ENCODE measurements around the gene OPALIN.

Gene OPALIN

DNA sequence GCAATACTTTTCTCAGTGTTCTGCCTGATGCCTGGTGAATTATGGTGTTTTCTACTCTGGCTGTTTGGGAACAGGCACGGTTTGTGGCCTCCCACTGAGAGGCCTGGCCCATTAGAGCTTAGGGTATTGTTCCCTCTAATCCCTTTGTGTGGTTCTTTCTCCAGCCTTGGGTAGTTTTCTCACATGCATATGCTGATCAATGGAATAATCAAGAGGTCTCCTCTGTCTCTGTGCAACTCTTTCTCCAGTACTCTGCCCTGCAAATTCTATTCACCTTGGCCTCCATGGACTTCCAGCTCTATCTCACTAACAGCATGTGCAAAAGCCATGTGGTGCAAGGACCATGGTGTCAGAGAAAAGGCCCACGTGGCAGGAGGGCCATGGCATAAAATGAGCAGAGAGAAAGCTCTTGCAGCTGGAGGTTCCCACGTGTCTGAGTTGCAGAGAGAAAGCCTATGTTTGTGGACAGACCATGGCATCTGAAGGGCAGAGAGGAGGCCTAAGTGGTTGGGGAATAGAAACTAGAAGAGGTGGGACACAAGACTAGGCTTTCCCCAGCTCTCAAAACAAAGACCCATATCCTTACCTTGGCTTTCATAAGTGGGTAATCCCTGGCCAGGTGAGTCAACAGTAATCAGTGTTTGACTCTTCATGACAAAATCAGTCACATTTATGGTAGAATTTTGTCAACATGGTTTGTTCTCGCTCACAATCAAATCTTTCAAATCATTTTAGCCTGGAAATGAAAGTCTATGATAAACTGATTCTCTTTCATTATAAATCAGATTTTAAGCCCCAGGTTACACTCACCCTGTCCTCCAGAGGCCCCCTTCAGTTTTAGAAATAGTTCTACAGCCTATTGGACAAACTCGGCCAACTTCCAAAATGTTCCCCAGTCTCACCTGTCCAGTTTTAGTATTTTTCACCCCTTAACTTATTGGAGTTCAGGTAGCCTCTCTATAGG lies 17.3 kb downstream of the OPALIN start:
- TF ChIP-seq, protein P1, sequence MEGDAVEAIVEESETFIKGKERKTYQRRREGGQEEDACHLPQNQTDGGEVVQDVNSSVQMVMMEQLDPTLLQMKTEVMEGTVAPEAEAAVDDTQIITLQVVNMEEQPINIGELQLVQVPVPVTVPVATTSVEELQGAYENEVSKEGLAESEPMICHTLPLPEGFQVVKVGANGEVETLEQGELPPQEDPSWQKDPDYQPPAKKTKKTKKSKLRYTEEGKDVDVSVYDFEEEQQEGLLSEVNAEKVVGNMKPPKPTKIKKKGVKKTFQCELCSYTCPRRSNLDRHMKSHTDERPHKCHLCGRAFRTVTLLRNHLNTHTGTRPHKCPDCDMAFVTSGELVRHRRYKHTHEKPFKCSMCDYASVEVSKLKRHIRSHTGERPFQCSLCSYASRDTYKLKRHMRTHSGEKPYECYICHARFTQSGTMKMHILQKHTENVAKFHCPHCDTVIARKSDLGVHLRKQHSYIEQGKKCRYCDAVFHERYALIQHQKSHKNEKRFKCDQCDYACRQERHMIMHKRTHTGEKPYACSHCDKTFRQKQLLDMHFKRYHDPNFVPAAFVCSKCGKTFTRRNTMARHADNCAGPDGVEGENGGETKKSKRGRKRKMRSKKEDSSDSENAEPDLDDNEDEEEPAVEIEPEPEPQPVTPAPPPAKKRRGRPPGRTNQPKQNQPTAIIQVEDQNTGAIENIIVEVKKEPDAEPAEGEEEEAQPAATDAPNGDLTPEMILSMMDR (IDR thresholded peaks at IDR 0.05; ENCODE audit: control insufficient read depth, extremely low read depth, insufficient read depth): no peak
- no peak overlapping the region for H3K4me3 ChIP-seq (ENCODE audit: low read depth, low read length)
- no peak for DNase-seq (ENCODE audit: low read depth)

DNA sequence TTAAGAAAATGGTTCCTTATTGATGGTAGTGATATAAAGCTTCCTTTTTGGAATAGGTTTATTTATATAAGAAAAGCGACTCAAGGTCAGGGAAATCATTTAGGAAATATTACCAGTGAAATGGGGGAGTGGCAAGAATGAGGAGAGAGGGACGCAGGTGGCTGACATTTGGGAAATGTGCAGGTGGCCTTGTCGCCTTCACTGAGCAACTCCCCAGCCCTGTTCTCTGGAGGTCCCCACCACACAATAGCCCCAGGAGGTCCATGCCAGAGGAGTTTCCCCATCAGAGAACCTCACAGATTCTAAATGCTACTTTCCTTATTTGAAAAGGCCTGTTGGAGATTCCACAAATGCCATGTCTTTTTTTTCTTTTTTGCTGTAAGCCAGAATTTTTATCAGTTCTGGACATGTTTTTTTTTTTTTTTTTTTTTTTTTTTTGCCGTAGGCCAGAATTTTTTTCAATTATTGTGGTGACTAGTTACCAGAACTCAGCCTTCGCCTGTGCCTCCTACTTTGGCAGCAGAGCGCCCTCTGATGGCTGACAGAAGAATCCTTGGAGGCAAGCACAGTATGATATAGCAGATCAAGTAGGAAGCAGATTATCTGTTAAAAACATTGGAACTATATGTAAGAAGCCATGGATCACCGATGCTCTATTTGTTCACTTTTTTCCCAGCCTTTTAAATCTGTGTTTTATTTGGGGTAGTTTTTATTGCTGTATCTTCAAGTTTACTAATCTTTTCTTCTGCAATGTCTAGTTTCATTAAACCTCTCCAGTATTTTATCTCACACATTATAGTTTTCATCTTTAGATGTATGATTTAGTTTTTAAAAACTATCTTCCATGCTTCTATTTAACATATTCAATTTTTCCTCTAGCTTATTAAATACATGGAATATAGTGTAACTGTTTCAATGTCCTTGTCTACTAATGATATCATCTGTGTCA lies 18.6 kb downstream of the OPALIN start:
- no peak overlapping the region for H3K4me3 ChIP-seq (ENCODE audit: low read depth, low read length)
- DNase-seq (ENCODE audit: low read depth): peak; percentile 46

DNA sequence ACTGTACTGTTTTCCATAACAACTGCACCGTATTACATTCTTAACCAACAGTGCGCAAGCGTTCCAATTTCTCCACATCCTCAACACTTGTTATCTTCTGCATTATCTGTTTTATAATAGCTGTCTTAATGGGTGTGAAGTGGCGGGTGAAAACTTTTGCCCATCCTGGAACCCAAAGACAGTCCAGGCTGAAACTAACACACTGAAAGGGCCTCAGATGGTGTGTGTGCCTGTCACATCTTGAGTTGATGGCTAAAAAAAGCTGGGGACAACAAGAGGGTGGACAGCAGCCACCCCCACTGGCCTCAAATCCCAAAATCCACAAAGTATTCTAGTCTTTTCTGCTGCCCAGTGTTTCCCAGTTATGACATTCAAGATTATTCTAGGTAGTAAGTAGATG lies 19.4 kb downstream of the OPALIN start:
- TF ChIP-seq, protein P1 (IDR thresholded peaks at IDR 0.05; ENCODE audit: control insufficient read depth, extremely low read depth, insufficient read depth): no peak
- no peak overlapping the region for H3K4me3 ChIP-seq (ENCODE audit: low read depth, low read length)
- DNase-seq (ENCODE audit: low read depth): no peak

More for the DNA sequence above, 18.6 kb downstream of the OPALIN start:
- TF ChIP-seq, protein P1 (IDR thresholded peaks at IDR 0.05; ENCODE audit: control insufficient read depth, extremely low read depth, insufficient read depth): peak; percentile 91

DNA sequence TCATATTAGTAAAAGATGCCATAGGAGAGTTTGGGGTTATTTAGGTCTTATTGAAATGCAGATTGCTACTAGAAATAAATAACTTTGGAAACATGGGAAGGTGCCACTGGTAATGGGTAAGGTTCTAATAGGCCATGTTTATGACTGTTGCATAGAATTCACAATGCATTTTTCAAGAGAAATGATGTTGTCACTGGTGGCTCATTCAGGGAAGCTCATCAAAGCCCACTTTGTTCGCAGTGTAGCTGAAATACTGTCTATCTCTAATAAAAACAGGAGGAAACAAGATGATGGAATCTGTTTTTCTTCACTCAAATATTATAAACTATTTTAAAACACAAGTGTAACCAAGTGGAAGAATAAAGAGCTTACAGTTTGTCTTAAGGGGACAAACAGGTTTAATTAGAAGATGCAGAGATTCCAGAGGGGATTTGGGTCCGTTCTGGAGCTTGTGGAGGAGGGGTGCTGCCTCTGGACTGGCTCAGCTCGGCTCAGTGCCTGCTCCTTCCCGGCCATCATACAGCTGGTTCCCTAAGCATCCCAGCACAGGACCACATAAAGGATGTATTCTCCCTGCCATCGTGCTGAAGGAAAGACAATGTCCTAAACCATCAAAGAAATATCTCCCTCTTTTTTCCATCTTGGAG lies 20.4 kb downstream of the OPALIN start:
- no peak overlapping the region for H3K4me3 ChIP-seq (ENCODE audit: low read depth, low read length)
- TF ChIP-seq, protein P1 (IDR thresholded peaks at IDR 0.05; ENCODE audit: control insufficient read depth, extremely low read depth, insufficient read depth): no peak
- DNase-seq (ENCODE audit: low read depth): no peak

DNA sequence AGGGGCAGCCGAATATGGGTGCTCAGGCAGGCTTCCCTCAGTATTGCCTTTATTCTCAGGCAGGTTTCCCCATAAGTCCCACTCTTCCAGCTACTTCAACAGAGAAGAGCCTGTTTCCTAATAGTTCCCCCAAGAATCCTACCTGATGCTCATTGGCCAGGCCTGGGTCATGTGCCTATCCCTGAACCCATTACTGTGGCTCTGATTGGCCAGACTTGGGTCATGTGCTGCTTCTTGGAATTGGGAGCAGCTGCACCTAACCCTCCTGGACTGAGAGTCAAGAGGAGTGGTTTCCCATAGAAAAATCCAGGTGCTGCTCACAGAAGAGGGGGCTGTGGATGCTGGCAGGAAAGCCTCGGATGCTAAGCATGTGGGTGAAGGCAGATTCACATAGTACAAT lies 21.7 kb downstream of the OPALIN start:
- DNase-seq (ENCODE audit: low read depth): no peak
- TF ChIP-seq, protein P1 (IDR thresholded peaks at IDR 0.05; ENCODE audit: control insufficient read depth, extremely low read depth, insufficient read depth): no peak
- no peak overlapping the region for H3K4me3 ChIP-seq (ENCODE audit: low read depth, low read length)

Data from LNCaP clone FGC (cell line).